MM.1S (cell line): ENCODE results near the gene ABCC6.

Experiments
- EZH2 ChIP-seq: fragments of 300-600 bp; sonication (generic); optimal IDR thresholded peaks from 2 replicates; pipeline ENCODE3; 2017; ENCODE audit warnings: low read depth, mild to moderate bottlenecking, antibody characterized with exemption, low read length, mixed read lengths
- TF ChIP-seq, protein P1 (sequence below): fragments of 300-600 bp; sonication (generic); IDR thresholded peaks from 2 replicates; pipeline ENCODE4 v1.5.1; 2016; ENCODE audit warnings: antibody characterized with exemption, low read length, mixed read lengths

DNA sequence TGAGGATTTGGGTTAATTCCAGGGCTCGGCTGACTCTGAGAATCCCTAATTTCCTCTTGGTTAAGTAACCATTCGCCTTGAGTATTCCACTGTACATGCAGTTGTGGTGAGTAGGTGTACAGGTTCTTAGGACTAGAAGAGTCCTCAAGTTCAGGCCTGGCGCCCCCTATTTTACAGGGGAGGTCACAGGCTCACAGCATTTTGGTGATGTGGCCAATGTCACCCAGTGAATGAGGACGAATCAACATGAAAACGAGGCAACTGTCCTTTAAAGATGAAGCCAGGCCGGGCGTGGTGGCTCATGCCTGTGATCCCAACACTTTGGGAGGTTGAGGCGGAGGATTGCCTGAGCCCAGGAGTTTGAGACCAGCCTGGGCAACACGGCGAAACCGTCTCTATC, 55.4 kb downstream of the ABCC6 start:
- TF ChIP-seq EZH2, result no peak
- TF ChIP-seq, protein P1, sequence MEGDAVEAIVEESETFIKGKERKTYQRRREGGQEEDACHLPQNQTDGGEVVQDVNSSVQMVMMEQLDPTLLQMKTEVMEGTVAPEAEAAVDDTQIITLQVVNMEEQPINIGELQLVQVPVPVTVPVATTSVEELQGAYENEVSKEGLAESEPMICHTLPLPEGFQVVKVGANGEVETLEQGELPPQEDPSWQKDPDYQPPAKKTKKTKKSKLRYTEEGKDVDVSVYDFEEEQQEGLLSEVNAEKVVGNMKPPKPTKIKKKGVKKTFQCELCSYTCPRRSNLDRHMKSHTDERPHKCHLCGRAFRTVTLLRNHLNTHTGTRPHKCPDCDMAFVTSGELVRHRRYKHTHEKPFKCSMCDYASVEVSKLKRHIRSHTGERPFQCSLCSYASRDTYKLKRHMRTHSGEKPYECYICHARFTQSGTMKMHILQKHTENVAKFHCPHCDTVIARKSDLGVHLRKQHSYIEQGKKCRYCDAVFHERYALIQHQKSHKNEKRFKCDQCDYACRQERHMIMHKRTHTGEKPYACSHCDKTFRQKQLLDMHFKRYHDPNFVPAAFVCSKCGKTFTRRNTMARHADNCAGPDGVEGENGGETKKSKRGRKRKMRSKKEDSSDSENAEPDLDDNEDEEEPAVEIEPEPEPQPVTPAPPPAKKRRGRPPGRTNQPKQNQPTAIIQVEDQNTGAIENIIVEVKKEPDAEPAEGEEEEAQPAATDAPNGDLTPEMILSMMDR, result no peak
